GM12874 (cell line): ENCODE data around the gene MRPS2.
A peak's percentile ranks its signal among the peaks of the same experiment; 100 is the strongest.

Experiments used
- CTCF ChIP-seq: IDR thresholded peaks from 2 replicates; pipeline ENCODE4 v1.5.1; 2011; ENCODE audit warnings: low read depth, mild to moderate bottlenecking, control low read depth, low read length, moderate library complexity; ENCODE audit not compliant: insufficient read depth

The MRPS2 gene

DNA sequence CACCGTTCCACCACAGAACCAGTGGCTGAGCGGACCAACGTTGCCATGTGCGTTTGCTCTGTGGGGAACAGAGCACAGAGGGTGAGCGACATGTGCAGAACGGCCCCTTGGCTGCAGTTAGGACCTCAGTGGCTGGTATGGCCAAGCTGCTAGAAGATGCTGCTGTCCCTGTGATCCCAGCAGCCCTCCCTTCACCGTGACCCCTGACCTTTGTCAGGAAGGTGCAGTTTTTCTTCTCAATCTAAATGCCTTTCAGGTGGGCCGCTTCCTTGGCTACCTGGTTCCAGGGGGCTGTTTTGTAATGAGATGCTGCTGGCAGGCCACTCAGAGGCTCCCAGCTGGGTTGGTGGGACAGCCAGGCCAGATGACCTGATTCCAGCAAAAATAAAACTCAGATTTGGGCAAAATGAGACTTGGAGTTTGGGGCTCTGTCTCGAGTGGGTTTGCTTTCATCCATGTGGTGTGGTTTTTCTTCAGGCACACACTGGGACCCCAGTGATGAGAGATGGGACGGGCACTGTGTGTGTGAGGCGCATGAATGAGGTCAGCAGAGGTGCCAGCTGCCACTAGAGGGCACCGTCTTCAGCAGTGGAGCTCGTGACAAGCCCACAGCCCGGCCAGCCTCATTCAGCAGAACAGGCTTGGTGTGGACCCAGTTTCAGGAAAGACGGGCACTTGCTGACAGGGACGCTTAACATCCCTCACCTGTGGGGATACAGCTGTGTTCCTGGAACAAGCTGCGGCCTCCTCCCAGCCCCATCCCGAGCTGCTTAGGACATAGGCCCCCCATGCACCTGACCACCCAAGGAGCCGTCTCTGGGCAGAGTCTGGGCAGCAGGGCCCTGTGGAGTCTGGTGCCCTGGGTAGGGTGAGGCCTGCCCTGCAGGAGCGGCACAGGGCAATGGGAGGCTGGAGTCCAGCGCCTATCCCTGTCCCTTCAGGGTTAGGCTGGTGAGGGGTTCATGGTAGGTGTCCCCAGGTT, 4.1 kb downstream of the MRPS2 start:
- peak; percentile 88 for TF ChIP-seq CTCF

- no peak for TF ChIP-seq CTCF
Measured at GRCh38 chr9:135505406-135506187, 5.1 kb downstream of the MRPS2 start.

DNA sequence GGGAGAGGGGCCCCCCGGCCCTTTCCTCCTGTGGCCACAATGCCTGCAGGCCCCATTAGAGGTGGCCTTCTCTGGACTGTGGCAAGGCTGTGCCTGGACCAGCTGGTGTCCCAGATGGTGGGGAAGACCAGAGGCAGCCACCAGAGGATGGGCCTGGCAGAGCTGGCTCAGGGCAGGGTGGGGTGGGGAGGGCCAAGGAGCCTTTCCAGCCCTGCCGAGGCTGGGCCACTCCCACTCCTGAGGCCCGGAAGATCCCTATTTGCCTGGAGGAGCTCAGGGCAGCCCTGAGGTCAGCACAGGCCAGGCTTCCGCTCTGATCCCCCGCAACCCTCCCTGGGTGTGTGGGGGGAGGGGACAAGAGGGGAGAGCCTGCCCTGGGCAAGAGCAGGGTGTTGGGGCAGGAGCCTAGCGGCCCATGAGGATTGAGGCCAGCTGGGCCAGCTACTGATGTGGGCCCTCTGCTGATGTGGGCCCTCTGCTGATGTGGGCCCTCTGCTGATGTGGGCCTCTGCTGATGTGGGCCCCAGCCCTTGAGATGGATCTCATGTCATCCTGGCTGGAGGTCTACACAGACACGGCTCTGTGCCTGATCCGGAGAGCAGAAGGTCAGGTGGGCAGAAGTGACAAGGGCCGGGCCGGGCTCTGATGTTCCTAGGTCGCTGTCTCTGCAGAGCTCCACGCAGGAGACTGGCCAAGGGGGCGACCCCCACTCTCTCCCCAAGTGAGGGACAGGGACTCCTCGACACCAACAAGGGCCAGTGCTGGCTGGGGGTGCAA, 6.0 kb downstream of the MRPS2 start:
- TF ChIP-seq CTCF: no peak

DNA sequence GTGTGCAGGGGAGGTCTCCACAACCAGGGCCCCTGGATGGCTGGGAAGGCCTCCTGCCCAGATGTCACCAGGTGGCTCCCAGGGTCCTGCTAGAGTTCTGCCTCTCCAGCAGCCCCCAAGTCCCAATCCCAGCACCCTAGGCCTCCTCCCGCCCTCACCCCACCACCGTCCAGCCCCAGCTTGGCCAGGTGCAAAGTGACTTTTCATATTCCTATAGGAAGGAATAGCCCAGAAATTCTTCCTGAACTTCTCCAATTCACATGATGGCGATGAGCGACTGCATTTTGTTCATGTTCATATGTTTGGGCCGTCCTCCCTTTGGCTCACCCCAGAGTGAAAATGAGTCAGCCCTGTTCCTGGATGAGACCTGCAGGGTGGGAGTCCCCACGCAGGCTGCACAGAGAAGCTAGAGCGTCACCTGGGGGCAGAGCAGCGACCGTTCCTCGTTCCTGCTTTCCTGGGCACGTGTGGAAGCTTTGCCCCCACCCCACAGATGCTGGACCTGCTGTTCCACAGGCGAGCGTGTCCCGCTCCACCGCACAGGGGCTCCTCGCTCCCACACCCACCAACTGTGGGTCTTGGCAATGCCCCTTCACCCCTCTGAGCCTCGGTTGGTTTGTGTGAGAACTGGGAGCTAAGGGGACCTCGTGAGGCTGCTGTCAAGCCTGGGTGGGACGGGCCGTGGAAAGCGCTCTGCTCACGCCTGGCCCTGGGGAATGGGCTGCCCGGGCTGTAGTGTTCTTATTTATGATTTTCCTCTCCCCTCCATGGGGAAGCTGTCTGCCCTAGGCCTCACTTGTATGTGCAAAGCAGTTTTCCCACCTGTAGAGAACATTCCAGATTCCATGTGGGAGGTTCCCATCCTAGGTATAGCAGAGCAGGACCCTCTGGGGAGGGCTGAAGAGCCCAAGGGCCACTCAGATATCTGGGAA, 6.9 kb downstream of the MRPS2 start:
- no peak for TF ChIP-seq CTCF

- no peak for TF ChIP-seq CTCF
Measured at GRCh38 chr9:135508211-135508820, 7.8 kb downstream of the MRPS2 start.

DNA sequence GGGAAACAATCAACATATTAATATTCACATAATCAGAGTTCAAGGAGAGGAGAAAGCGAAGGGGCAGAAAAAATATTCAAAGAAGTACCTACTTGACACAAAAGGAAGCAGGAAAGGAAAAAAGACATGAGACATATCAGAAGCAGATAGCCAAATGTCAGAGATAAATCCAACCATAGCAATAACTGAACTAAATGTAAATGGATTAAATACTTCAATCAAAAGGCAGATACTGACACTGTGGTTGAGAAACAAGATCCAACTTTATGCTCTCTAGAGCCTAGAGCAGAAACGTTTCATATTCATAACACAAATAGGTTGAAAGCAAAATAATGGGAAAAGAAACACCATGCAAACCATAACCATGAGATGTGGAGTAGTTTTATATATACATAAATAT, 9.0 kb downstream of the MRPS2 start:
- TF ChIP-seq CTCF: no peak
